Breast epithelium (tissue), 3 donors: ENCODE measurements around the gene IMPG2.

Experiments
- CTCF ChIP-seq, 3 donors: fragments of 450-650 bp; IDR thresholded peaks; one replicate each; pipeline ENCODE4 v1.5.1; 2016 to 2017; ENCODE audit warnings: antibody characterized with exemption in 3 of 3, mild to moderate bottlenecking in 3 of 3, moderate library complexity in 3 of 3
- POLR2A ChIP-seq: fragments of 450-650 bp; IDR thresholded peaks from one replicate; pipeline ENCODE4 v1.6.1; 2016; ENCODE audit warnings: antibody characterized with exemption, mild to moderate bottlenecking, moderate library complexity
- POLR2AphosphoS5 ChIP-seq, 3 donors: sonication (generic); formaldehyde crosslinking; IDR thresholded peaks; one replicate each; pipeline ENCODE4 v1.6.1; 2017; ENCODE audit warnings: antibody characterized with exemption in 3 of 3

- no peak for TF ChIP-seq CTCF (IDR thresholded peaks at IDR 0.05)
- TF ChIP-seq POLR2AphosphoS5 (IDR thresholded peaks at IDR 0.05) = no peak
- no peak for TF ChIP-seq POLR2A
Observed at GRCh38 chr3:101203411-101203810, 117.0 kb downstream of the IMPG2 start.
